ENCODE results near the gene SKA2. TPM values are rescaled to one million over a fixed set of nuclear protein-coding genes. Genes with fewer than 3 reads are reported as not detected.
"Not testable (repeated sequence)": the region's sequence is repeated elsewhere in the genome, so short reads cannot be mapped to it uniquely, and the experiment has no call there.

The SKA2 gene
- total RNA-seq, 1 donor from 2014 or later: 44.3 TPM

DNA sequence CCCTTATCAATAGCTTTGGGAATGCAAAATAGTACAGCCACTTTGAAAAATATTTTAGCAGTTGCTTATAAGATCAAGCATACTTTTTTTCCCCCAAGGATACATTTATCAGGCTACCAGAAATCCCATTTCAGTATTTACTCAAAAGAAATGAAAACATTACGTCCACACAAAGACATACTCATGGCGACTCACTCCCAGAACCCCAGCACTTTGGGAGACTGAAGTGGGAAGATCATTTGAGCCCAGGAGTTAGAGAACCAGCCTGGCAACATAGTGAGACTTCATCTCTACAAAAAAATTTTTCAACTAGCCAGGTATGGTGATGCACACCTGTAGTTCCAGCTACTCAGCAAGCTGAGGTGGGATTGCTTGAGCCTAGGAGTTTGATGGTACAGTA is 5.9 kb downstream of the SKA2 start:
- Mint-ChIP-seq H3K9me3 (ENCODE audit: unreplicated experiment) (no peaks in the 10 kb centered on the region), H3K36me3 (ENCODE audit: low read depth, unreplicated experiment) (no peaks in the 10 kb centered on the region), H3K27ac (ENCODE audit: unreplicated experiment) (no peak overlapping the region), H3K4me1 (ENCODE audit: unreplicated experiment) (peaks cover 6% of the 10 kb centered on the region), H3K27me3 (ENCODE audit: unreplicated experiment) (no peaks in the 10 kb centered on the region), H3K4me3 (ENCODE audit: unreplicated experiment) (no peak overlapping the region)
- no peak for DNase-seq (ENCODE audit: low spot score)
- TF ChIP-seq, protein P1, sequence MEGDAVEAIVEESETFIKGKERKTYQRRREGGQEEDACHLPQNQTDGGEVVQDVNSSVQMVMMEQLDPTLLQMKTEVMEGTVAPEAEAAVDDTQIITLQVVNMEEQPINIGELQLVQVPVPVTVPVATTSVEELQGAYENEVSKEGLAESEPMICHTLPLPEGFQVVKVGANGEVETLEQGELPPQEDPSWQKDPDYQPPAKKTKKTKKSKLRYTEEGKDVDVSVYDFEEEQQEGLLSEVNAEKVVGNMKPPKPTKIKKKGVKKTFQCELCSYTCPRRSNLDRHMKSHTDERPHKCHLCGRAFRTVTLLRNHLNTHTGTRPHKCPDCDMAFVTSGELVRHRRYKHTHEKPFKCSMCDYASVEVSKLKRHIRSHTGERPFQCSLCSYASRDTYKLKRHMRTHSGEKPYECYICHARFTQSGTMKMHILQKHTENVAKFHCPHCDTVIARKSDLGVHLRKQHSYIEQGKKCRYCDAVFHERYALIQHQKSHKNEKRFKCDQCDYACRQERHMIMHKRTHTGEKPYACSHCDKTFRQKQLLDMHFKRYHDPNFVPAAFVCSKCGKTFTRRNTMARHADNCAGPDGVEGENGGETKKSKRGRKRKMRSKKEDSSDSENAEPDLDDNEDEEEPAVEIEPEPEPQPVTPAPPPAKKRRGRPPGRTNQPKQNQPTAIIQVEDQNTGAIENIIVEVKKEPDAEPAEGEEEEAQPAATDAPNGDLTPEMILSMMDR (IDR thresholded peaks at IDR 0.05; ENCODE audit: unreplicated experiment): no peak

DNA sequence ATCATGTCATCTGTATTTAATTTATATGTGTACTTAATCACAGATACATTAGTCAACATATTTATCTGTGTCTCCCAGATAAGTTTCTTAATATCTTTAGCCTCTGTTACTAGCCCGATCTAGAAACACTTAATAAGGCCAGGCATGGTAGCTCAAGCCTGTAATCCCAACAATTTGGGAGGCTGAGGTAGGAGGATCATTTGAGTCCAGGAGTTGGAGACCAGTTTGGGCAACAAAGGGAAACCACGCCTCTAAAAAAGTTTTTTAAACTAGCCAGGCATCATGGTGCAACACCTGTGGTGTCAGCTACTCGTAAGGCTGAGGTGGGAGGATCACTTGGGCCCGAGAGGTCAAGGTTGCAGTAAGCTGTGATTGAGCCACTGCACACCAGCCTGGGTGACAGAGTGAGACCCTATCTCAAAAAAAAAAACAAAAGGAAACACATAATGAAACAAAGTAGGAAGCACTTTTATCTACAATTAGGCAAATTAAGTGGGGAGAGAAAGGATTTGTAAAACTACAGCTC is 9.4 kb downstream of the SKA2 start:
- TF ChIP-seq, protein P1 (IDR thresholded peaks at IDR 0.05; ENCODE audit: unreplicated experiment): no peak
- H3K9me3 Mint-ChIP-seq (ENCODE audit: unreplicated experiment): no peaks in the 10 kb centered on the region
- no peak for DNase-seq (ENCODE audit: low spot score)
- H3K36me3 Mint-ChIP-seq (ENCODE audit: low read depth, unreplicated experiment): no peaks in the 10 kb centered on the region
- no peaks in the 10 kb centered on the region for H3K4me1 Mint-ChIP-seq (ENCODE audit: unreplicated experiment)
- no peak overlapping the region for H3K4me3 Mint-ChIP-seq (ENCODE audit: unreplicated experiment)
- no peaks in the 10 kb centered on the region for H3K27me3 Mint-ChIP-seq (ENCODE audit: unreplicated experiment)
- H3K27ac Mint-ChIP-seq (ENCODE audit: unreplicated experiment): no peak overlapping the region

DNA sequence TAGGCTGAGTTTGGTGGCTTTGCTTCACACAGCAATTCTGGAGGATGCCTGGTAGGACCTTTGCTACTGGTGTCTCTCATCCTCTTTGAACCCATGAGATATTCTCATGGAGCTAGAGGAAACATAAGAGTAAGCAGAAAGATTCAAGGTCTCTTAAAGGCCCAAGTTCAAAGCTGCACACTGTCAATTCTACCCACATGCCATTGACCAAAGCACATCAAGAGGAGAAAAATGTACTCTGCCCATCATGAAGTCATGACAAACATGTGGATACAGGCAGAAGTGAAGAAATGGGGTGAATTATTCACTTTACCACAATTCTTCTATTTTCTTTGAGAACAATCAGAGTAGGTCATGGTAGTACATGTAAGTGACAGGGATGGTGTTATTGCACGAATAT is 13.1 kb downstream of the SKA2 start:
- Mint-ChIP-seq H3K36me3 (ENCODE audit: low read depth, unreplicated experiment) (no peaks in the 10 kb centered on the region), H3K27me3 (ENCODE audit: unreplicated experiment) (no peaks in the 10 kb centered on the region), H3K9me3 (ENCODE audit: unreplicated experiment) (no peaks in the 10 kb centered on the region), H3K4me1 (ENCODE audit: unreplicated experiment) (no peaks in the 10 kb centered on the region), H3K27ac (ENCODE audit: unreplicated experiment) (no peak overlapping the region), H3K4me3 (ENCODE audit: unreplicated experiment) (no peak overlapping the region)
- no peak for DNase-seq (ENCODE audit: low spot score)
- TF ChIP-seq, protein P1 (IDR thresholded peaks at IDR 0.05; ENCODE audit: unreplicated experiment): no peak

DNA sequence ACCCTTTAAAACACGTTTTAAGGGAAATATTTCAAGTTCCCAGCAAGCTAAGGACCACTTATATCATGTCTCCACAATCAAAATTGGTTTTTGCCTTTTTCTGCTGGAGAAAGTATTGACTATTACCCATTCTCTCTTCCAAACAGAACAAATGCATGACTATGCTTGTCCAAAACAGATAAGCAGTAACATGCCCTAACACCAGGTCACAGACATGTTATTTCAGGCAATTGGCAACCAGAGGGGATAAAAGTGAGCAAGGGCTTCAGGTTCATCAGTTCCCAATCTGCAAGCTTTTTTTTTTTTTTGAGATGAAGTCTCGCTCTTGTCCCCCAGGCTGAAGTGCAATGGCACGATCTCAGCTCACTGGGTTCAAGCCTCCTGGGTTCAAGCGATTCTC is 15.0 kb downstream of the SKA2 start:
- H3K4me1 Mint-ChIP-seq (ENCODE audit: unreplicated experiment): no peaks in the 10 kb centered on the region
- TF ChIP-seq, protein P1 (IDR thresholded peaks at IDR 0.05; ENCODE audit: unreplicated experiment): no peak
- no peaks in the 10 kb centered on the region for H3K27me3 Mint-ChIP-seq (ENCODE audit: unreplicated experiment)
- no peaks in the 10 kb centered on the region for H3K9me3 Mint-ChIP-seq (ENCODE audit: unreplicated experiment)
- no peak overlapping the region for H3K4me3 Mint-ChIP-seq (ENCODE audit: unreplicated experiment)
- DNase-seq (ENCODE audit: low spot score): no peak
- H3K36me3 Mint-ChIP-seq (ENCODE audit: low read depth, unreplicated experiment): no peaks in the 10 kb centered on the region
- no peak overlapping the region for H3K27ac Mint-ChIP-seq (ENCODE audit: unreplicated experiment)

DNA sequence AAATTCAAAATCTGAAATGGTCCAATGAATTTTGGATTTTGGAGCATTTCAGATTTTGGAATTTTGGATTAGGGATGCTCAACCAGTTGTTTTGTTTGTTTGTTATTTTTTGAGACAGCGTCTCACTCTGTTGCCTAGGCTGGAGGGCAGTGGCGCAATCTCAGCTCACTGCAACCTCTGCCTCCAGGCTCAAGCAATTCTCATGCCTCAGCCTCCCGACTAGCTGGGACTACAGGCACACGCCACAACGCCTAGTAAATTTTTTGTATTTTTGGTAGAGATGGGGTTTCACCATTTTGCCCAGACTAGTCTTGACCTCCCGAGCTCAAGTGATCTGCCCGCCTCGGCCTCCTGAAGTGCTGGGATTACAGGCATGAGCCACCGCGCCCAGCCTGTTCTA is 16.6 kb downstream of the SKA2 start:
- not testable (repeated sequence) for H3K4me3 Mint-ChIP-seq (ENCODE audit: unreplicated experiment); H3K27ac Mint-ChIP-seq (ENCODE audit: unreplicated experiment); H3K9me3 Mint-ChIP-seq (ENCODE audit: unreplicated experiment); H3K4me1 Mint-ChIP-seq (ENCODE audit: unreplicated experiment); H3K27me3 Mint-ChIP-seq (ENCODE audit: unreplicated experiment); H3K36me3 Mint-ChIP-seq (ENCODE audit: low read depth, unreplicated experiment); DNase-seq (ENCODE audit: low spot score)

Data from endothelial cell (in vitro differentiated cells).